IMR-90 (cell line): ENCODE data around the gene SUGP2. TPM values are rescaled to one million over a fixed set of nuclear protein-coding genes. Genes with fewer than 3 reads are reported as not detected.

Experiments used
- ATAC-seq: fragments of 200-7000 bp; cut with Tn5 transposase; 2 replicates; pipeline ENCODE4 v1.9.1; 2020; ENCODE audit warnings: low read depth, mild to moderate bottlenecking, moderate library complexity
- BruUV-seq: library from RNA; stranded (reverse); fragments of 400-500 nt; replicated peaks from 2 replicates; lab custom pipeline; 2021; lab: Mats Ljungman, UMichigan
- CTCF ChIA-PET: fragments of 300-600 bp; formaldehyde crosslinking; extraction: SDS; loops from one replicate; lab custom pipeline; 2021; ENCODE audit warnings: antibody characterized with exemption; lab: Yijun Ruan, JAX
- POLR2A ChIA-PET: fragments of 300-600 bp; sonication (Branson Sonifier 250); formaldehyde crosslinking; loops from one replicate; lab custom pipeline; 2022; ENCODE audit warnings: antibody characterized with exemption; ENCODE audit not compliant: unreplicated experiment; lab: Charles Lee
- DNase-seq: peaks from one replicate; pipeline ENCODE4 v3.0.0; 2013
- H2AFZ ChIP-seq: replicated peaks from 2 replicates; pipeline ENCODE3; 2013; ENCODE audit warnings: low read length, mild to moderate bottlenecking; ENCODE audit not compliant: poor library complexity
- H2AK5ac ChIP-seq: 2 replicates; pipeline ENCODE4 v1.6.1; 2013; ENCODE audit warnings: low read depth, low read length, inconsistent platforms
- H2AK9ac ChIP-seq: replicated peaks from 2 replicates; pipeline ENCODE3; 2013; ENCODE audit warnings: mild to moderate bottlenecking, low read depth, low read length, moderate library complexity; ENCODE audit not compliant: poor library complexity
- H2BK120ac ChIP-seq: 2 replicates; pipeline ENCODE4 v1.6.1; 2013; ENCODE audit warnings: low read depth, low read length, inconsistent platforms
- H2BK15ac ChIP-seq: 3 replicates; pipeline ENCODE4 v1.6.1; 2013; ENCODE audit warnings: low read depth, low read length, inconsistent platforms
- H2BK20ac ChIP-seq: 2 replicates; pipeline ENCODE4 v1.6.1; 2013; ENCODE audit warnings: low read depth, mild to moderate bottlenecking, inconsistent platforms, low read length, moderate library complexity
- H2BK5ac ChIP-seq: 2 replicates; pipeline ENCODE4 v1.6.1; 2013; ENCODE audit warnings: mild to moderate bottlenecking, low read depth, low read length, inconsistent platforms; ENCODE audit not compliant: poor library complexity, severe bottlenecking
- H3K14ac ChIP-seq: replicated peaks from 2 replicates; pipeline ENCODE4 v1.6.1; 2013; ENCODE audit warnings: low read depth, low read length, inconsistent platforms
- H3K18ac ChIP-seq: 2 replicates; pipeline ENCODE4 v1.6.1; 2013; ENCODE audit warnings: low read depth, low read length, control low read depth
- H3K23ac ChIP-seq: 2 replicates; pipeline ENCODE4 v1.6.1; 2013; ENCODE audit warnings: low read depth, low read length, inconsistent platforms
- H3K27ac ChIP-seq: 2 replicates; pipeline ENCODE4 v1.5.1; 2013; ENCODE audit warnings: mild to moderate bottlenecking, control low read depth, low read length; ENCODE audit not compliant: insufficient read depth
- H3K27me3 ChIP-seq: 2 replicates; pipeline ENCODE4 v1.6.1; 2013; ENCODE audit warnings: low read length; ENCODE audit not compliant: control insufficient read depth, insufficient read depth
- H3K36me3 ChIP-seq: 2 replicates; pipeline ENCODE4 v1.6.1; 2013; ENCODE audit warnings: low read length, mixed read lengths; ENCODE audit not compliant: control insufficient read depth, insufficient read depth
- H3K4ac ChIP-seq: 2 replicates; pipeline ENCODE4 v1.6.1; 2013; ENCODE audit warnings: low read depth, low read length, inconsistent platforms
- H3K4me1 ChIP-seq: 2 replicates; pipeline ENCODE4 v1.6.1; 2013; ENCODE audit warnings: low read length, mixed read lengths; ENCODE audit not compliant: control insufficient read depth, insufficient read depth
- H3K4me2 ChIP-seq: 2 replicates; pipeline ENCODE4 v1.6.1; 2013; ENCODE audit warnings: low read depth, mild to moderate bottlenecking, control low read depth, low read length, moderate library complexity
- H3K4me3 ChIP-seq: 2 replicates; pipeline ENCODE4 v1.5.1; 2013; ENCODE audit warnings: low read depth, mild to moderate bottlenecking, control low read depth, low read length, moderate library complexity; ENCODE audit not compliant: insufficient read depth
- H3K56ac ChIP-seq: 2 replicates; pipeline ENCODE4 v1.6.1; 2013; ENCODE audit warnings: low read length, inconsistent platforms; ENCODE audit not compliant: insufficient read depth; ENCODE audit errors: extremely low read depth
- H3K79me1 ChIP-seq, 2 experiments: 2 replicates each; pipeline ENCODE4 v1.6.1; 2013; ENCODE audit warnings: low read length in 2 of 2, inconsistent platforms in 1 of 2, low read depth in 1 of 2
- H3K9ac ChIP-seq: 2 replicates; pipeline ENCODE4 v1.6.1; 2013; ENCODE audit warnings: low read depth, low read length, control low read depth
- H3K9me1 ChIP-seq: 2 replicates; pipeline ENCODE4 v1.6.1; 2013; ENCODE audit warnings: low read length, inconsistent platforms; ENCODE audit not compliant: insufficient read depth
- H3K9me3 ChIP-seq: 2 replicates; pipeline ENCODE4 v1.6.1; 2013; ENCODE audit warnings: low read length; ENCODE audit not compliant: control insufficient read depth, insufficient read depth
- H4K20me1 ChIP-seq: 2 replicates; pipeline ENCODE4 v1.6.1; 2013; ENCODE audit warnings: low read length, inconsistent platforms; ENCODE audit not compliant: insufficient read depth
- H4K5ac ChIP-seq: 2 replicates; pipeline ENCODE4 v1.6.1; 2013; ENCODE audit warnings: mild to moderate bottlenecking, low read depth, low read length, control low read depth
- H4K8ac ChIP-seq, 2 experiments: 2 replicates each; pipeline ENCODE4 v1.6.1; 2013; ENCODE audit warnings: low read depth in 2 of 2, low read length in 2 of 2, control low read depth in 1 of 2, inconsistent platforms in 1 of 2
- H4K91ac ChIP-seq: 2 replicates; pipeline ENCODE4 v1.6.1; 2013; ENCODE audit warnings: low read depth, low read length, inconsistent platforms; ENCODE audit not compliant: insufficient read depth
- BHLHE40 ChIP-seq: fragments of 150-350 bp; IDR thresholded peaks from 2 replicates; pipeline ENCODE4 v1.6.1; 2016; ENCODE audit warnings: mild to moderate bottlenecking, low read depth, low read length
- CEBPB ChIP-seq: IDR thresholded peaks from 2 replicates; pipeline ENCODE4 v1.6.1; 2012; ENCODE audit warnings: low read depth, low read length, improper control_type of control experiment
- CHD1 ChIP-seq: IDR thresholded peaks from 2 replicates; pipeline ENCODE4 v1.6.1; 2012; ENCODE audit warnings: low read depth, low read length, improper control_type of control experiment
- FOS ChIP-seq: fragments of 150-350 bp; IDR thresholded peaks from 2 replicates; pipeline ENCODE4 v1.6.1; 2016; ENCODE audit warnings: low read depth, low read length
- MAFK ChIP-seq: IDR thresholded peaks from 2 replicates; pipeline ENCODE4 v1.6.1; 2012; ENCODE audit warnings: low read depth, low read length, improper control_type of control experiment
- MAZ ChIP-seq: IDR thresholded peaks from 2 replicates; pipeline ENCODE4 v1.6.1; 2012; ENCODE audit warnings: low read depth, mild to moderate bottlenecking, low read length, improper control_type of control experiment, moderate library complexity, borderline replicate concordance
- MXI1 ChIP-seq: IDR thresholded peaks from 2 replicates; pipeline ENCODE4 v1.6.1; 2012; ENCODE audit warnings: low read depth, mild to moderate bottlenecking, low read length, moderate library complexity, borderline replicate concordance
- NFE2L2 ChIP-seq: fragments of 150-350 bp; IDR thresholded peaks from 2 replicates; pipeline ENCODE4 v1.6.1; 2016; ENCODE audit warnings: low read depth, mild to moderate bottlenecking, low read length
- POLR2A ChIP-seq: IDR thresholded peaks from 2 replicates; pipeline ENCODE4 v1.6.1; 2012; ENCODE audit warnings: mild to moderate bottlenecking, low read depth, low read length
- RAD21 ChIP-seq: IDR thresholded peaks from 2 replicates; pipeline ENCODE4 v1.6.1; 2012; ENCODE audit warnings: low read length, improper control_type of control experiment
- RCOR1 ChIP-seq: IDR thresholded peaks from 2 replicates; pipeline ENCODE4 v1.6.1; 2012; ENCODE audit warnings: mild to moderate bottlenecking, low read length, improper control_type of control experiment; ENCODE audit not compliant: insufficient replicate concordance
- RFX5 ChIP-seq: IDR thresholded peaks from 2 replicates; pipeline ENCODE4 v1.8.0; 2012; ENCODE audit warnings: low read depth, mild to moderate bottlenecking, low read length, moderate library complexity
- SMC3 ChIP-seq: fragments of 150-350 bp; IDR thresholded peaks from 2 replicates; pipeline ENCODE4 v1.6.1; 2016; ENCODE audit warnings: low read depth, mild to moderate bottlenecking, antibody characterized with exemption, low read length, moderate library complexity
- WGBS, 2 experiments: methylation state at CpG; one replicate each; pipeline versions ENCODE4 v1.1.5 to v1.1.7; 2013; ENCODE audit warnings: missing lambda C conversion rate in 2 of 2; ENCODE audit not compliant: insufficient read length in 1 of 2; ENCODE audit errors: extremely low coverage in 2 of 2; 5-methylcytosine and 5-hydroxymethylcytosine counted together
- dilution Hi-C: fragments of 300-500 bp; cut with HindIII; formaldehyde crosslinking; loops from one replicate; pipeline ENCODE4 v1.14.3; 2018; ENCODE audit warnings: low sequenced_read_pairs; ENCODE audit not compliant: unreplicated experiment
- in situ Hi-C: fragments of 300-500 bp; cut with MboI; formaldehyde crosslinking; loops from 3 replicates; pipeline ENCODE4 v1.14.3; 2019; ENCODE audit warnings: low sequenced_read_pairs, inconsistent platforms, mixed read lengths
- intact Hi-C: fragments of 100-400 bp; cut with micrococcal nuclease; formaldehyde crosslinking; loops from 2 replicates; pipeline ENCODE4 v1.10.0; 2022
- polyA plus RNA-seq, 3 experiments: library from polyadenylated mRNA; depleted of rRNA; stranded (reverse); fragments of >200 nt; gene quantifications; 2 replicates each; pipeline ENCODE4 v1.2.3, GENCODE V29; 2012; ENCODE audit warnings: low replicate concordance in 1 of 3
- total RNA-seq: library from RNA; depleted of rRNA; stranded (reverse); fragments of >200 nt; gene quantifications from 2 replicates; pipeline ENCODE4 v1.2.3, GENCODE V29; 2012
- TF ChIP-seq, protein P1 (sequence below): fragments of 150-350 bp; IDR thresholded peaks from 2 replicates; pipeline ENCODE4 v1.6.1; 2016; ENCODE audit warnings: low read depth, mild to moderate bottlenecking, low read length, moderate library complexity, borderline replicate concordance
- TF ChIP-seq, protein P2 (sequence below): fragments of 150-350 bp; IDR thresholded peaks from 2 replicates; pipeline ENCODE4 v1.6.1; 2017; ENCODE audit warnings: mild to moderate bottlenecking, antibody characterized with exemption, low read length, low read depth
- TF ChIP-seq, protein P3 (sequence below): conservative IDR thresholded peaks from 2 replicates; pipeline ENCODE4 v1.5.1; 2012; ENCODE audit warnings: mild to moderate bottlenecking, low read depth, low read length, improper control_type of control experiment

Gene SUGP2
- total and polyA plus RNA-seq, 2 of the 4 experiments (the other 2 are of a cell fraction): 25.8 to 69.2 TPM

DNA sequence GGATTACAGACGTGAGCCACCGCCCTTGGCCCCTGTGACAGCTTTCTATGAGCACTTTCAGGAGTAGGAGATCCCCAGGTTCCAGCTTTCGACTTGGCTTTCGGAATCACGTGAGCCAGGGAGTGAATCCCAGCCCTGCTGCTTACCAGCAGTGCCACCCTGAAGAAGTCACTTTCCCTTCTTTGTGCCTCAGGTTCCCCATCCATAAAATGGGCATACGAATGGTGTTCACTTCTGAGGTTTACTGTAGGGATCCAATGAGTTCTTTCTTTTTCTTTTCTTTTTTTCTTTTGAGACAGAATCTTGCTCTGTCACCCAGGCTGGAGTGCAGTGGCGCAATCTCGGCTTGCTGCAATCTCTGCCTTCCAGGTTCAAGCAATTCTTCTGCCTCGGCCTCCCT lies 88.0 kb downstream of the SUGP2 start:
- Histone ChIP-seq H3K36me3 (peaks cover 6% of the 10 kb centered on the region; the same call in 1 of the 2 replicates), H3K9ac (no peak overlapping the region), H4K91ac (no peak overlapping the region), H2BK120ac (no peak overlapping the region), H3K27me3 (no peaks in the 10 kb centered on the region), H3K14ac (no peak overlapping the region), H2BK5ac (no peak overlapping the region), H2AK5ac (no peak overlapping the region), H3K4me3 (no peak overlapping the region), H2BK20ac (no peak overlapping the region), H2BK15ac (no peak overlapping the region), H2AFZ (no peak overlapping the region), H3K4me2 (no peak overlapping the region), H2AK9ac (no peak overlapping the region), H3K56ac (no peak overlapping the region), H3K9me1 (no peaks in the 10 kb centered on the region), H3K4ac (no peak overlapping the region), H3K79me1 (peaks cover 2 to 15% of the 10 kb centered on the region in 2 experiments), H4K8ac (no peak overlapping the region), H4K20me1 (no peaks in the 10 kb centered on the region), H3K9me3 (no peaks in the 10 kb centered on the region), H3K27ac (no peak overlapping the region), H4K5ac (no peak overlapping the region), H3K4me1 (peaks cover 3% of the 10 kb centered on the region), H3K18ac (no peak overlapping the region), H3K23ac (no peak overlapping the region)
- intact Hi-C loops (no loop called here), in situ Hi-C loops (no loop called here), dilution Hi-C loops (no loop called here)
- POLR2A ChIA-PET: no interaction called here
- DNase-seq (no peak), ATAC-seq (no peak)
- CTCF ChIA-PET: interaction anchor here (0.8 kb wide), 1 partner anchor 51 kb away, joined by 3 read pairs; no protein-coding TSS in a partner anchor
- 100% methylated on average over 1 of the region's 9 CpGs; no CpG with 5 or more reads in 1 of the 2 experiments for WGBS, 2 experiments
- BruUV-seq: no TSS peak
- TF ChIP-seq SMC3: no peak
- no peak for TF ChIP-seq NFE2L2
- no peak for TF ChIP-seq MAZ
- TF ChIP-seq, protein P1, sequence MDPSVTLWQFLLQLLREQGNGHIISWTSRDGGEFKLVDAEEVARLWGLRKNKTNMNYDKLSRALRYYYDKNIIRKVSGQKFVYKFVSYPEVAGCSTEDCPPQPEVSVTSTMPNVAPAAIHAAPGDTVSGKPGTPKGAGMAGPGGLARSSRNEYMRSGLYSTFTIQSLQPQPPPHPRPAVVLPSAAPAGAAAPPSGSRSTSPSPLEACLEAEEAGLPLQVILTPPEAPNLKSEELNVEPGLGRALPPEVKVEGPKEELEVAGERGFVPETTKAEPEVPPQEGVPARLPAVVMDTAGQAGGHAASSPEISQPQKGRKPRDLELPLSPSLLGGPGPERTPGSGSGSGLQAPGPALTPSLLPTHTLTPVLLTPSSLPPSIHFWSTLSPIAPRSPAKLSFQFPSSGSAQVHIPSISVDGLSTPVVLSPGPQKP: no peak
- TF ChIP-seq MXI1: no peak
- no peak for TF ChIP-seq RCOR1
- TF ChIP-seq, protein P2, sequence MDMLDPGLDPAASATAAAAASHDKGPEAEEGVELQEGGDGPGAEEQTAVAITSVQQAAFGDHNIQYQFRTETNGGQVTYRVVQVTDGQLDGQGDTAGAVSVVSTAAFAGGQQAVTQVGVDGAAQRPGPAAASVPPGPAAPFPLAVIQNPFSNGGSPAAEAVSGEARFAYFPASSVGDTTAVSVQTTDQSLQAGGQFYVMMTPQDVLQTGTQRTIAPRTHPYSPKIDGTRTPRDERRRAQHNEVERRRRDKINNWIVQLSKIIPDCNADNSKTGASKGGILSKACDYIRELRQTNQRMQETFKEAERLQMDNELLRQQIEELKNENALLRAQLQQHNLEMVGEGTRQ: no peak
- TF ChIP-seq BHLHE40: no peak
- TF ChIP-seq FOS: no peak
- no peak for TF ChIP-seq POLR2A
- TF ChIP-seq RAD21: no peak
- TF ChIP-seq MAFK: no peak
- no peak for TF ChIP-seq RFX5
- TF ChIP-seq, protein P3, sequence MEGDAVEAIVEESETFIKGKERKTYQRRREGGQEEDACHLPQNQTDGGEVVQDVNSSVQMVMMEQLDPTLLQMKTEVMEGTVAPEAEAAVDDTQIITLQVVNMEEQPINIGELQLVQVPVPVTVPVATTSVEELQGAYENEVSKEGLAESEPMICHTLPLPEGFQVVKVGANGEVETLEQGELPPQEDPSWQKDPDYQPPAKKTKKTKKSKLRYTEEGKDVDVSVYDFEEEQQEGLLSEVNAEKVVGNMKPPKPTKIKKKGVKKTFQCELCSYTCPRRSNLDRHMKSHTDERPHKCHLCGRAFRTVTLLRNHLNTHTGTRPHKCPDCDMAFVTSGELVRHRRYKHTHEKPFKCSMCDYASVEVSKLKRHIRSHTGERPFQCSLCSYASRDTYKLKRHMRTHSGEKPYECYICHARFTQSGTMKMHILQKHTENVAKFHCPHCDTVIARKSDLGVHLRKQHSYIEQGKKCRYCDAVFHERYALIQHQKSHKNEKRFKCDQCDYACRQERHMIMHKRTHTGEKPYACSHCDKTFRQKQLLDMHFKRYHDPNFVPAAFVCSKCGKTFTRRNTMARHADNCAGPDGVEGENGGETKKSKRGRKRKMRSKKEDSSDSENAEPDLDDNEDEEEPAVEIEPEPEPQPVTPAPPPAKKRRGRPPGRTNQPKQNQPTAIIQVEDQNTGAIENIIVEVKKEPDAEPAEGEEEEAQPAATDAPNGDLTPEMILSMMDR: no peak
- TF ChIP-seq CEBPB: no peak
- TF ChIP-seq CHD1: no peak
